Fibroblast of villous mesenchyme (primary cell): Measurements from ENCODE around the gene TEX26. TPM values are rescaled to one million over a fixed set of nuclear protein-coding genes. Genes with fewer than 3 reads are reported as not detected.
A peak's percentile ranks its signal among the peaks of the same experiment; 100 is the strongest.
"Not testable (repeated sequence)": the region's sequence is repeated elsewhere in the genome, so short reads cannot be mapped to it uniquely, and the experiment has no call there.

Source experiments
- DNase-seq: peaks from one replicate; pipeline ENCODE4 v3.0.0-alpha.2; 2010; ENCODE audit warnings: low read depth
- H3K4me3 ChIP-seq: 2 replicates; pipeline ENCODE4 v1.5.1; 2011; ENCODE audit warnings: low read depth, mild to moderate bottlenecking, low read length
- total RNA-seq: library from RNA; depleted of rRNA; stranded (reverse); fragments of >200 nt; gene quantifications from 2 replicates; pipeline ENCODE4 v1.2.3, GENCODE V29; 2012
- TF ChIP-seq, protein P1 (sequence below): IDR thresholded peaks from 2 replicates; pipeline ENCODE4 v1.5.1; 2012; ENCODE audit warnings: low read depth, mild to moderate bottlenecking, low read length; ENCODE audit not compliant: insufficient read depth

The TEX26 gene
- total RNA-seq, 1 donor, result under 0.01 TPM

GRCh38 chr13:30918662-30919405 is 13.6 kb upstream of the TEX26 start:
- TF ChIP-seq, protein P1, sequence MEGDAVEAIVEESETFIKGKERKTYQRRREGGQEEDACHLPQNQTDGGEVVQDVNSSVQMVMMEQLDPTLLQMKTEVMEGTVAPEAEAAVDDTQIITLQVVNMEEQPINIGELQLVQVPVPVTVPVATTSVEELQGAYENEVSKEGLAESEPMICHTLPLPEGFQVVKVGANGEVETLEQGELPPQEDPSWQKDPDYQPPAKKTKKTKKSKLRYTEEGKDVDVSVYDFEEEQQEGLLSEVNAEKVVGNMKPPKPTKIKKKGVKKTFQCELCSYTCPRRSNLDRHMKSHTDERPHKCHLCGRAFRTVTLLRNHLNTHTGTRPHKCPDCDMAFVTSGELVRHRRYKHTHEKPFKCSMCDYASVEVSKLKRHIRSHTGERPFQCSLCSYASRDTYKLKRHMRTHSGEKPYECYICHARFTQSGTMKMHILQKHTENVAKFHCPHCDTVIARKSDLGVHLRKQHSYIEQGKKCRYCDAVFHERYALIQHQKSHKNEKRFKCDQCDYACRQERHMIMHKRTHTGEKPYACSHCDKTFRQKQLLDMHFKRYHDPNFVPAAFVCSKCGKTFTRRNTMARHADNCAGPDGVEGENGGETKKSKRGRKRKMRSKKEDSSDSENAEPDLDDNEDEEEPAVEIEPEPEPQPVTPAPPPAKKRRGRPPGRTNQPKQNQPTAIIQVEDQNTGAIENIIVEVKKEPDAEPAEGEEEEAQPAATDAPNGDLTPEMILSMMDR, result no peak
- H3K4me3 ChIP-seq, result no peak overlapping the region
- DNase-seq, result peak; percentile 38

GRCh38 chr13:30920162-30920909 is 12.1 kb upstream of the TEX26 start:
- TF ChIP-seq, protein P1, result no peak
- H3K4me3 ChIP-seq, result no peak overlapping the region
- DNase-seq, result no peak

- TF ChIP-seq, protein P1, result no peak
- no peak overlapping the region for H3K4me3 ChIP-seq
- no peak for DNase-seq
Measured at GRCh38 chr13:30923418-30923817, 9.0 kb upstream of the TEX26 start.

GRCh38 chr13:30924721-30925120 is 7.7 kb upstream of the TEX26 start:
- no peak for DNase-seq
- H3K4me3 ChIP-seq, result no peak overlapping the region
- TF ChIP-seq, protein P1, result no peak

DNA sequence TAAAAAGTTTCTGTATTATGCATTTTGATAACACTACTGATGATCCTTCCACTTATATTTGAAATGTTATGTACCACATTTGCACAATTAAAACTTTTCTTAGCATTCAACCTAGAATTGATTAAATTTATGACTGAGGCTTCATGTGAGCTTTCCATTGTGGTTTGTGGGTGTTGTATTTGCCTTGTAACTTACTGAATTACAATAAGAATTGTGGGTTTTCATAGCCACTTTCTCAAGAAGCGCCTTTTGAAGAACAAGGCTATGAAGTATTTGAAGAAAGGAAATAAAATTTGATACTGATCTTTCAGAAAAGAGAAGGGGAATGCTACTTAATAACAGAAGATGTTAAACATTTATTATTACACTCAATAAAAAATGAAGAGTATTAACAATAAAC is 7.0 kb upstream of the TEX26 start:
- TF ChIP-seq, protein P1, result no peak
- DNase-seq, result no peak

GRCh38 chr13:30926781-30927180 is 5.7 kb upstream of the TEX26 start:
- TF ChIP-seq, protein P1, result no peak
- DNase-seq, result no peak

More for the DNA sequence above, 7.0 kb upstream of the TEX26 start:
- H3K4me3 ChIP-seq, result no peak overlapping the region

DNA sequence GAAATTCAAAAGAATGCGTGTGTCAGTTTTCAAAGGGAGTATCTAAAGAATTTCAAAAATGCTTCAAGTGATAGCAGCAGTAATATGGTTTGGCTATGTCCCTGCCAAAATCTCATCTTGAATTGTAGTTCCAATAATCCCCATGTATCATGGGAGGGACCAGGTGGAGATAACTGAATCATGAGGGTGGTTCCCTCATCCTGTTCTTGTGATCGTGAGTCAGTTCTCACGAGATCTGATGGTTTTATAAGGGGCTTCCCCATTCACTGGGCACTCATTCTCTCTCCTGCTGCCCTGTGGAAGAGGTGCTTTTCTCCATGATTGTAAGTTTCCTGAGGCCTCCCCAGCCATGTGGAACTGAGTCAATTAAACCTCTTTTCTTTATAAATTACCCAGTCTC is 5.3 kb upstream of the TEX26 start:
- not testable (repeated sequence) for H3K4me3 ChIP-seq
- DNase-seq, result peak; percentile 28

More at GRCh38 chr13:30926781-30927180, 5.7 kb upstream of the TEX26 start:
- H3K4me3 ChIP-seq, result no peak overlapping the region
